Measurements from ENCODE around the gene DENR.
A peak's percentile ranks its signal among the peaks of the same experiment; 100 is the strongest.
"Not testable (repeated sequence)": the region's sequence is repeated elsewhere in the genome, so short reads cannot be mapped to it uniquely, and the experiment has no call there.

The DENR gene

GRCh38 chr12:122753319-122753650, 661 bp downstream of the DENR start:
- peaks cover 59% of the 10 kb centered on the region for H3K36me3 Mint-ChIP-seq (ENCODE audit: low read depth)
- intact Hi-C loops (cut with micrococcal nuclease): no loop called here
- no peaks in the 10 kb centered on the region for H3K27me3 Mint-ChIP-seq
- no peaks in the 10 kb centered on the region for H3K9me3 Mint-ChIP-seq
- H3K4me3 Mint-ChIP-seq: peak overlapping the region; percentile 94
- peaks cover 55% of the 10 kb centered on the region for H3K4me1 Mint-ChIP-seq (ENCODE audit: low read depth)
- H3K27ac Mint-ChIP-seq: peak overlapping the region; percentile 90

GRCh38 chr12:122754790-122755189, 2.2 kb downstream of the DENR start:
- Mint-ChIP-seq H3K9me3 (no peaks in the 10 kb centered on the region), H3K27me3 (no peaks in the 10 kb centered on the region), H3K4me3 (no peak overlapping the region), H3K4me1 (ENCODE audit: low read depth) (peaks cover 50% of the 10 kb centered on the region), H3K27ac (no peak overlapping the region), H3K36me3 (ENCODE audit: low read depth) (peaks cover 74% of the 10 kb centered on the region)
- intact Hi-C loops (cut with micrococcal nuclease): no loop called here

GRCh38 chr12:122757568-122757967, 4.9 kb downstream of the DENR start:
- Mint-ChIP-seq H3K36me3 (ENCODE audit: low read depth) (peaks cover 98% of the 10 kb centered on the region), H3K27me3 (no peaks in the 10 kb centered on the region), H3K4me1 (ENCODE audit: low read depth) (peaks cover 39% of the 10 kb centered on the region), H3K9me3 (no peaks in the 10 kb centered on the region), H3K4me3 (no peak overlapping the region), H3K27ac (no peak overlapping the region)
- intact Hi-C loops (cut with micrococcal nuclease): no loop called here

GRCh38 chr12:122785503-122785902, 32.9 kb downstream of the DENR start:
- no peaks in the 10 kb centered on the region for H3K9me3 Mint-ChIP-seq
- no peak overlapping the region for H3K4me3 Mint-ChIP-seq
- intact Hi-C loops (cut with micrococcal nuclease): no loop called here
- no peaks in the 10 kb centered on the region for H3K4me1 Mint-ChIP-seq (ENCODE audit: low read depth)
- H3K36me3 Mint-ChIP-seq (ENCODE audit: low read depth): no peaks in the 10 kb centered on the region
- H3K27me3 Mint-ChIP-seq: no peaks in the 10 kb centered on the region
- no peak overlapping the region for H3K27ac Mint-ChIP-seq

GRCh38 chr12:122788387-122788786, 35.8 kb downstream of the DENR start:
- Mint-ChIP-seq H3K9me3 (no peaks in the 10 kb centered on the region), H3K36me3 (ENCODE audit: low read depth) (no peaks in the 10 kb centered on the region), H3K4me1 (ENCODE audit: low read depth) (no peaks in the 10 kb centered on the region), H3K4me3 (no peak overlapping the region), H3K27ac (no peak overlapping the region), H3K27me3 (no peaks in the 10 kb centered on the region)
- intact Hi-C loops (cut with micrococcal nuclease): no loop called here

- H3K27me3 Mint-ChIP-seq: no peaks in the 10 kb centered on the region
- H3K27ac Mint-ChIP-seq: no peak overlapping the region
- intact Hi-C loops (cut with micrococcal nuclease): no loop called here
- H3K4me3 Mint-ChIP-seq: no peak overlapping the region
- no peaks in the 10 kb centered on the region for H3K9me3 Mint-ChIP-seq
- no peaks in the 10 kb centered on the region for H3K36me3 Mint-ChIP-seq (ENCODE audit: low read depth)
- no peaks in the 10 kb centered on the region for H3K4me1 Mint-ChIP-seq (ENCODE audit: low read depth)
Measured at GRCh38 chr12:122789637-122790036, 37.0 kb downstream of the DENR start.

GRCh38 chr12:122790393-122791075, 37.9 kb downstream of the DENR start:
- Mint-ChIP-seq H3K27me3 (no peaks in the 10 kb centered on the region), H3K4me1 (ENCODE audit: low read depth) (no peaks in the 10 kb centered on the region), H3K9me3 (no peaks in the 10 kb centered on the region), H3K4me3 (no peak overlapping the region), H3K36me3 (ENCODE audit: low read depth) (no peaks in the 10 kb centered on the region), H3K27ac (no peak overlapping the region)
- intact Hi-C loops (cut with micrococcal nuclease): no loop called here

- Mint-ChIP-seq H3K4me1 (ENCODE audit: low read depth) (peaks cover 5% of the 10 kb centered on the region), H3K4me3 (no peak overlapping the region), H3K36me3 (ENCODE audit: low read depth) (no peaks in the 10 kb centered on the region), H3K9me3 (no peaks in the 10 kb centered on the region), H3K27ac (no peak overlapping the region), H3K27me3 (no peaks in the 10 kb centered on the region)
- intact Hi-C loops (cut with micrococcal nuclease): loop anchor here (2.0 kb wide), 1 partner anchor 159 kb away; no protein-coding TSS in a partner anchor
Measured at GRCh38 chr12:122793685-122794106, 41.1 kb downstream of the DENR start.

- no peaks in the 10 kb centered on the region for H3K36me3 Mint-ChIP-seq (ENCODE audit: low read depth)
- H3K9me3 Mint-ChIP-seq: no peaks in the 10 kb centered on the region
- H3K27me3 Mint-ChIP-seq: peaks cover 1% of the 10 kb centered on the region
- intact Hi-C loops (cut with micrococcal nuclease): no loop called here
- H3K4me1 Mint-ChIP-seq (ENCODE audit: low read depth): peaks cover 11% of the 10 kb centered on the region
- H3K27ac Mint-ChIP-seq: no peak overlapping the region
- H3K4me3 Mint-ChIP-seq: no peak overlapping the region
Measured at GRCh38 chr12:122795807-122796206, 43.2 kb downstream of the DENR start.

GRCh38 chr12:122799641-122800243, 47.1 kb downstream of the DENR start:
- no peak overlapping the region for H3K27ac Mint-ChIP-seq
- peaks cover 11% of the 10 kb centered on the region for H3K4me1 Mint-ChIP-seq (ENCODE audit: low read depth)
- H3K9me3 Mint-ChIP-seq: no peaks in the 10 kb centered on the region
- no peak overlapping the region for H3K4me3 Mint-ChIP-seq
- H3K36me3 Mint-ChIP-seq (ENCODE audit: low read depth): no peaks in the 10 kb centered on the region
- intact Hi-C loops (cut with micrococcal nuclease): no loop called here
- H3K27me3 Mint-ChIP-seq: peaks cover 1% of the 10 kb centered on the region

GRCh38 chr12:122803937-122804336, 51.3 kb downstream of the DENR start:
- Mint-ChIP-seq H3K27me3 (peaks cover 3% of the 10 kb centered on the region), H3K27ac (no peak overlapping the region), H3K4me3 (no peak overlapping the region), H3K4me1 (ENCODE audit: low read depth) (peaks cover 6% of the 10 kb centered on the region), H3K9me3 (no peaks in the 10 kb centered on the region), H3K36me3 (ENCODE audit: low read depth) (no peaks in the 10 kb centered on the region)
- intact Hi-C loops (cut with micrococcal nuclease): no loop called here

GRCh38 chr12:122804957-122805356, 52.3 kb downstream of the DENR start:
- intact Hi-C loops (cut with micrococcal nuclease); H3K27me3 Mint-ChIP-seq: not testable (repeated sequence)

GRCh38 chr12:122807651-122808050, 55.0 kb downstream of the DENR start:
- no peaks in the 10 kb centered on the region for H3K4me1 Mint-ChIP-seq (ENCODE audit: low read depth)
- no peaks in the 10 kb centered on the region for H3K9me3 Mint-ChIP-seq
- H3K36me3 Mint-ChIP-seq (ENCODE audit: low read depth): no peaks in the 10 kb centered on the region
- H3K27ac Mint-ChIP-seq: no peak overlapping the region
- peaks cover 2% of the 10 kb centered on the region for H3K27me3 Mint-ChIP-seq
- H3K4me3 Mint-ChIP-seq: no peak overlapping the region
- intact Hi-C loops (cut with micrococcal nuclease): no loop called here

More at GRCh38 chr12:122804957-122805356, 52.3 kb downstream of the DENR start:
- not testable (repeated sequence) for H3K36me3 Mint-ChIP-seq (ENCODE audit: low read depth); H3K27ac Mint-ChIP-seq; H3K9me3 Mint-ChIP-seq; H3K4me1 Mint-ChIP-seq (ENCODE audit: low read depth); H3K4me3 Mint-ChIP-seq

- no peaks in the 10 kb centered on the region for H3K9me3 Mint-ChIP-seq
- H3K36me3 Mint-ChIP-seq (ENCODE audit: low read depth): no peaks in the 10 kb centered on the region
- H3K4me3 Mint-ChIP-seq: no peak overlapping the region
- no peaks in the 10 kb centered on the region for H3K27me3 Mint-ChIP-seq
- peaks cover 6% of the 10 kb centered on the region for H3K4me1 Mint-ChIP-seq (ENCODE audit: low read depth)
- H3K27ac Mint-ChIP-seq: no peak overlapping the region
- intact Hi-C loops (cut with micrococcal nuclease): no loop called here
Measured at GRCh38 chr12:122811777-122812176, 59.2 kb downstream of the DENR start.

GRCh38 chr12:122813310-122813713, 60.7 kb downstream of the DENR start:
- Mint-ChIP-seq H3K4me1 (ENCODE audit: low read depth) (peaks cover 6% of the 10 kb centered on the region), H3K27me3 (no peaks in the 10 kb centered on the region), H3K9me3 (no peaks in the 10 kb centered on the region), H3K27ac (no peak overlapping the region), H3K36me3 (ENCODE audit: low read depth) (no peaks in the 10 kb centered on the region), H3K4me3 (no peak overlapping the region)
- intact Hi-C loops (cut with micrococcal nuclease): no loop called here

Measured in dendritic cell treated with granulocyte-macrophage colony-stimulating factor and Interleukin-4, amounts not matched to agents 40 ng/mL and 50 ng/mL, for 4 days (primary cell).